NCI-H2171 treated with DMSO at 0.1 percent for 48 hours (cell line): ENCODE data around the gene LRRK2.
"Not testable (repeated sequence)": the region's sequence is repeated elsewhere in the genome, so short reads cannot be mapped to it uniquely, and the experiment has no call there.

Source experiments
- DNase-seq: peaks from one replicate; lab custom pipeline; 2025; lab: John Stamatoyannopoulos, UW

The LRRK2 gene

DNA sequence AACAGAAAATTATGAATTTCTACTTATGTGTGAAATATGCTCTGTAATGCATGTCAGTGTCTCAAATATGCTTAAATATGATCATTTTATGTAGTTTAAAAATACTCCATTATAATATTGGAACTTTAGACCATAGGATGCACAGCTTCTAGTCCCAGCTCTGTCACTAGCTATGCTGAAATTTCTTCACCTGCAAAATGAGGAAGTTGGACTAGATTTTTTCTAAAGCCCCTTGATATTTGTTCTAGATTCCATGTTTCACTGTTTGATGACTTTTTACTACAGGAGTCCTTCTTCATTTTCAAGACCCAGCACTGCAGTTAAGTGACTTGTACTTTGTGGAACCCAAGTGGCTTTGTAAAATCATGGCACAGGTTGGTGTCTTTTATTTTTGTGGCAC is 90.1 kb downstream of the LRRK2 start:
- DNase-seq = no peak

DNA sequence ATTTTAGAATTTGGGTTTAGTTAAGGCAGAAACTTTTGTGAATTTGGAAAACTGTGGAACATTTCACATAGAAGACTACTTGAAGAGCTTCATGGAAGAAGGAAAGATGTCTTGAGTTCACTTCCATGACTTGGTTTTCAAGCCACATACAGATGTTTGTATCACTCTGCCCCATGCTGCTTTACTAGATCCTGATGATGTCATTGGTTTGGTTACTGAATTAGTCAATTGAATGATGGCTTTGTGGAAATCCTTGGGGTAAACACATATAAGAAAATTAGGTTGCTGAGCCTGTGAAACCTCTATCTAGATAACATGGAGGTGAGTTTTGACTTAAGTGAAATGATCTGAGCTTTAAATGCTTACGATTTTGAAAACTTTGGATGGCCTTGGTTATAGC is 90.6 kb downstream of the LRRK2 start:
- DNase-seq = no peak

DNA sequence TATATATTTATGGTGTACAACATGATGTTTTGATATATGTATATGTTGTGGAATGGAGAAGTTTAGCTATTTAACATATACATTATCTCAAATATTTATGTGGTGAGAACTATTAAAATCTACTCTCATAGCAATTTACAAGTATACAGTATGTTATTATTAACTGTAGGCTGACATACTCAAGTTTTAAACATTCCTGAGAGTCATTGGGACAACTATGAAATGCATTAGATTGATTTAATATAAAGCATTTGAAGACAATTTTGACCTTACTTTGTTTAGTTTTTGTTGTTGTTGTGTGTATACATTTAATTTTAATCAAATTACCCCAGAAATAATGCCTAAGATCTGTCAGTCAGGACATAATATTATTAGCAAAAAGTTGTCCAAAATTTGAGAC is 99.5 kb downstream of the LRRK2 start:
- DNase-seq = no peak

DNA sequence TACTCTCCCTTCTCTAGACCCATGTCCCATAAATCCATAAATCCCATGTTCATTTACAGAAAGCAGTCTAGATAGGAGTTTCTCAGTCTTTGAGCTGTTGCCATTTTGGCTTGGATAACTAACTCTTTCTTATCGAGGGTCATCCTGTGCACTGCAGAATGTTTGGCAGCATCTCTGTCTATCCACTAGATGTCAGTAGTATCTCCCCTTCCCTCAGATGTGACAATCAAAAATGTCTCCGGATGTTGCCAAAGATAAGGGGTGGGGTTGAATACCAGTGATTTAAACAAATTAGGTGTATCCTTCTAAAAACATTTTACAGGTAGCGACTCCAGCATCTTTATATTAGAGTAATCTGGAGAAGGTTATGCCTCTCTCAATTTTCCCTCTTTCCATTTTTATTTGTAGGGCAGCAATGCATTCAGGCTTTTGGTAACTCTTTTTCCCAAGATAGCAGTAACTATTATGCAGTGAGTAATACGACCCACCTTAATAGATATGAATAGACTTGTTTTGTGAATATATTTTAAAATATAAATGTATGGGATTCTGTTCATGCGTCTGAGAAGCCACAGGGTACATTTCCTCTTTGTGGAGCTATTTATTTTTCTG is 100.7 kb downstream of the LRRK2 start:
- DNase-seq = peak; percentile 78

DNA sequence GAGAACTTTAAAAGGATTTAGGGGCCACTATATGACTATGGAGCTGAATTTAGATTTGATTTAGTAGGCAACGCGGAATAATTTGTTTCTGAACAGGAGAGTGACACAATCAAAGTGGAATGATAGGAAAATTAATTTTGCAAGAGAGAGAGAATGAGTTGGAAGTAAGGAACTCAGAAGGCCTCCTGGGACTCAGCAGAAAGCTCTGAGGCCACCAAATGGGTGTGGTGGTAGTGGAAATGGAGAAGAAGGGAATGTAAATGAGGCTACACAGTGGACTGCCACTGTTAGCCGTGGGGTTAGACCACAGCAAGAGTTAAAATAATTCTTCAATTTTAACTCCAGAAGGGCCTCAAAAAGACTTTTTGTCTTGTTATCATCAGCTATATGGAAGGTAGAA is 102.7 kb downstream of the LRRK2 start:
- DNase-seq = no peak

DNA sequence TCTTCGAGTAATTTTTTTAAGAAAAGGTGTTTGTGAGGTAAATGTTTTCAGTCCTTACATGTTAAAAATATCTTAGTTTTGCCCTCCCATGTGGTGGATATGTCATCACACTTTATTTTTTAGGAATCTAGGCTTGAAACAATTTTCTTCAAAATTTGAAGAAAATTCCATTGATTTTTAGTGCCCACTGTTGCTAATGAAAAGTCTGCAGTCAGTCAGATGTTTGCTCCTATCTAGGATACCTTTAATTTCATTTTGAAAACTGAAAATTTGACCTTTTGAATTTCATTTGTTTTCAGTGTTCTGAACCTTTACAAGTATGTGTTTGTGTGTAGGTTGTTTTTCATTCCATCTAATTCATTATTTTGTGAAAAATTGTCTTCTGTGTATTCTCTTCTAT is 105.4 kb downstream of the LRRK2 start:
- DNase-seq = peak; percentile 4

DNA sequence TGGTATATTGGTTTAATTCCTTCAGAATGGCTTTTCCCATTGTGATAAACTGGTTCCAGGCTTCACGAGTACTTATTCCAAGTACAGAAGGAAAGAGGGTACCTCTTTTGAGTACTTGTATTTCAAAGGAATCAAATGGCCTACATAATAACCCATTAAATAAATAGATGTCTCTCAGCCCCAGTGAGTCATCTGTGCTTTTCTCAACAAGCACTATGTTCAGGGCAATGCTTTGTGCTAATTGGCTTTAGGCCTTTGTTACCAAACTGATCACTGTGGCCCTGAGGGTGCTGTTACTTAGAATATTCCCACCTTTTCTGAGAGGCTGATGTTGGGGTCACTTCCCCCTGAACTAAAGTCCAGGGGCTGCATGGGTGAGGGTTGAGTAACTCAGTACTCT is 107.1 kb downstream of the LRRK2 start:
- DNase-seq = no peak

DNA sequence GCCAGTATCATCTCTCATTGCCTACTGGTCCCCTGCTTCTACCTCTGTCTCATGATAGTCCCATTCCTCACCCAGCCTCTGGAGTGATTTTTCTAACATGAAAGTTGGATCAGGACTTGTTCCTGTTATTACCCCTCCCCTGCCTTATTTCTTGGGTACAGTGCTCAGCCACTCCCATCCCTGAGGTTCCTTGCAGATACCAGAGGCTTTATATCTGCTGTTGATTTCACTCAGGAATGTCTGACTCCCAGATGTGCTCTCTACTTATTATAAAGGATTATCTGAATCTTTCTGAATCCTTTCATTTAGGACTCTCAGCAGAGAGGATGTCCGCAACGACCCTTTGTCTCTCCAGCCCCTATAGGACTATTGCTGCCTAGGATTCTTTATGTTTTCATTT is 111.2 kb downstream of the LRRK2 start:
- no peak for DNase-seq

DNA sequence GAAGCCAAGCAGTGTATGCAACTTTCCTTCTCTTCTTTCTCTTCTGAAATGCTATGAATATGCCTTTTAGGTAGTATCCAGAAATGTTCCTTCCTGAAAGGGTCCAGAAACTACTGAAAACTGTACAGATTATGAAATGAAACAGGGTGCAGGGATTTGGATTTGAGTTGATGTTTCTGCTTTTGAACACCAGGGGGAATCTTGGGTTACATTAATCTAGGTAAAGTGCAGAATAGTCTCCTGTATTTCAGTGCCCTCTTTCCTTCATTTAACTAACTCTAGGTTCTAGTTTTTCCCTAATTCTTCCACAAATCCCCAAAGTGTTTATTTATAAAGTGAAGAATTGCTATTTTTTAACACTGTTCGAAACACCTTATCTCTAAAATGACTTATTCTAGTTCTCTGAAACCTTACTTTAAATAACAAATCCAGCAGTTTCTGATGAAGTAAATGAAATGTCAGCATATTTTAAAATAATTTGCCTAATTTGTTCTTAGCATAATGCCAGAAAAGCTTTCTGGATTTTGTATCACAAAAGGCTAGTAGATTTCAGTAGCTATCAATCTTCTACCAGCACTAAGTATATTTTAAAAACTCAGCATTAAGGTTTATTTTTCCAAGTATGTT is 111.9 kb downstream of the LRRK2 start:
- peak; percentile 56 for DNase-seq

DNA sequence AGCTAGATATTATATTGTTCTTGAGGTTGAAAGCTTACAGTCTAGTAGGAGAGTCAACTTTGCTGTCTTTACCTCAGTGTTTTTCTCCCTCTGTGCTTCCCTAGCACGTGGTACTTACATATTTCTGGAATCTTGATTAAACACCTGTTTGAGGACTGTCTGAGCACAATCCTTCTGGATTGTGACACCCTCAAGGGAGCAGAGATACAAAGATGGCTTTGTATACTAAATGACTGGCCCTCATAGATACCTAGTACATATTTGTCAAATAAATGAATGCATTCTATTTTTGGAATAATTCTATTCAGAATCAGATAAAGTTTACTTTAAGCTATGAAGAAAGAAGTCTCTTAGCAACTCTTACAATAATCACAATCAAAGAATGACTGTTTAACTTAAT is 113.3 kb downstream of the LRRK2 start:
- no peak for DNase-seq

DNA sequence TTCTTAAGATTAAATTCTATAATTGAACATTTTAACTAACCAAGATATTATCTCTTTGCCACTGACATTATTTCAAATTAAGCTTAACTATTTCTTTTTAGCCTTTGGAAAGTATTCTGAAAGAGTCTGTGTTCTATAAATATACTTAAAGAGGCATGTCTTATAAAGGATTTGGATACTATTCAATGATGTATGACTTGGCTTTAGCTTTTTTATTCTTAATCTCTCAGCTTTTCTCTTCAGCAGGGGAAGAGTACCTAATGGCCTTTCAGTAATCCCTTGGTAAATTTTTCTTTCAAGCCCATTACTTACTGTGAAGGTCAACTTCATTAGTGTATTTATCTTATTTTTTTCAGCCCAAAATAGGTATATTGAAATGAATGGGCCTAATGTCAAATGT is 113.8 kb downstream of the LRRK2 start:
- DNase-seq = no peak

DNA sequence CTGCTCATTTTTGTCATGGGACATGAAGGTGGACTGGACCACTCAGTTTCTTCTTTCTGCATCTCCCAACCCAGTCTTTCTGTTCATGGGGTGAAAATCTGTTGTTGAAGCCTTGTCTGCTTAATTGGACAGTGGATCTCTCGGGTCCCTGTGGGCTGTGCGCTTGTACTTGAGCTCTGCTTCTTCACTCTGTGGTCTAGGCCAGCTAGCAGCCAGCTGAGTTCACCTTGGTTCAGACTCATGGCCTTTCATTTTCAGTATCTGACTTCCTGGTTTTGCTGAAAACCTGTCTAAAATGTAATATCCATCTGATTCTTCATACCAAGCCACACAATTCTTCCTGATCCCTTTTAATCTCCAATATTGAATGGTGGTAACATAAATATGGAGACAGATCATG is 117.2 kb downstream of the LRRK2 start:
- DNase-seq = no peak

DNA sequence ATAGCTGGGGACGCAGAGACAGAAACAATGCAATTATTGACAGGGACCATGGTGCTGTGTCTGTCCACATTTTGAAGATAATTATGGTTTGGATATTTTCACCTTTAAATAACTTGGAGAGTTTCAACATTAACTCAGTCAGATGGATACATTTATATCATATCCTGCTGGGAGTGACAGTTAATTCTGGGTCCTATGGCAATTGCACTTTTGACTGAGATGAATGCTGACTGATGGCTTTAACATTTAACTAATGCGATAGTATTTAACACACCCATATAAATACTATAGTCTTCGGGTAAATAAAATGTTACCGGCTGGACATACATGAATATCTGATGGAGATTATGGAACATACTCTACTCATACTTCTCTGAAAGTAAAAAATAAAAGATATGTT is 118.3 kb downstream of the LRRK2 start:
- no peak for DNase-seq

DNA sequence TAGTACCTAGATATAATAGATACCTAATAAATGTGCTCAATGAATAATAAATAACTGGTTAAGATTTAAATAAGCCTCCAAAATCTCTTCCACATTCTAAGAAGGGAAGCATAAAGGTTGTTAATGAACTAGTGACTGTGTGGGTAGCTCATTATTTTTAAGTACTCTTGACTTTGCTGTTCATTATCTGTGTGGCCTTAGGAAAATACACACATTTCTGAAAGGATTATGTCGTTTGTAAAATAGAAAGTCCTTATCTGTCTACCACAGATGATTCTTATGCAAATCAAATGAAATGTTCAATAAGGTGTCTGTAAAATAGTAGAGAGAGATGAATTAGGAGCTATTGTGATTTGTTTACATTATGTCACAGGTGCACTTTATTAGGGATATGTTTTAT is 119.5 kb downstream of the LRRK2 start:
- no peak for DNase-seq

DNA sequence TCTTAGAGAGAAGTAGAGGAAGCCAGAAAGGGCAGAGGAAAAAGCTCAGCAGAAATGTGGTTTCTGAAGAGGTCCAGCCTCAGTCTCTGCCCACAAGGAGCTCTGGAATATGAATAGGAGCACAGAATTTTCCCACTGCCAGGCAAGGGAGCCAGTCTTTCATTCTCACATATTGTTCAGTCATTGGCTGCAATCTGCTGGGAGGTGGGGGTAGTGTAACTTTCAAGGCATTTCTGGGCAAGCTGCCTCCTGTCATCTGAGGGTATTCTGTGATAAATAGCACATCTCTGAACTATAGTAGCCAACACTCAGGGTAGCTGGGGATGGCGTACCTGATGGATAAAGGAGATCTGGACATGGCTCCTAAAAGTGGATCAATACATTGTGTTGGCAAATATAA is 127.2 kb downstream of the LRRK2 start:
- DNase-seq = peak; percentile 11

DNA sequence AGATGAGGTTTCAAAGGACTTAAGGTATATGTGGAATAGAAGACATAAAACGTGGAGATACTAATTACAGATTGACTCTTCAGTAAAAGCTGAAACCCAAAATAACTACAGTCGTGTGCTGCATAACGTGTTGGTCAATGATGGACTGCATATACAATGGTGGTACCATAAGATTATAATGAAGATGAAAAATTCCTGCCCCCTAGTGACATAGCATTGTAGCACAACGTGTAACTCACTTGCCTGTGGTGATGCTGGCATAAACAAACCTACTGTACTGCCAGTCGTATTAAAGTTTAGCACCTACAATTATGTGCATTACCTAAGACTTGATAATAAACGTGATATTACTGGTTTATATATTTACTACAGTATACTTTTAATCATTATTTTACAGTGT is 150.3 kb downstream of the LRRK2 start:
- no peak for DNase-seq

DNA sequence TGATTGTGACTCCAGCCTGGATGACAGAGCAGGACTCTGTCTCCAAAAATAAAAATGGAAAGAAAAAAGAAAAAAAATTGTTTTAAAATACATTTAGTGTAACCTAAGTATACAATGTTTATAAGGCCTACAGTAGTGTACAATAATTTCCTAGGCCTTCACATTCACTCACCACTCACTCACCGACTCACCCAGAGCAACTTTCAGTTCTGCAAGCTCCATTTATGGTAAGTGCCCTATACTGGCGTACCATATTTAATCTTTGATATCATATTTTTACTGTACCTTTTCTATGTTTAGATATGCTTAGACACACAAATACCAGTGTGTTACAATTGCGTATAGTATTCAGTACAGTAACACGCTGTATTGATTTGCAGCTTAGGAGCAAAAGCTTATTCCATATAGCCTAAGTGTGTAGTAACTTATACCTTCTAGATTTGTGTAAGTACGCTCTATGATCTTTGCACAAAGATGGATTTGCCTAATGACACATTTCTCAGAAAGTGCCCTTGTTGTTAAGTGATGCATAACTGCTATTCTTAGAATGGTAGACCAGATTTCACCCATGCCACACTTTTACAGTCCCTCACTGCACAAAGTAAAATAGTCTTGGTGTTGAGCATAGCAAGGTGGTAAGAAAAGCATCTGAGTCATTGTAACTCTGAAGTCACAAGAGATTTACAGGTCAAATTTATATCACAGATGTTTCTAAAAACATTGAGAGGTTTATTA is 151.9 kb downstream of the LRRK2 start:
- DNase-seq = no peak

DNA sequence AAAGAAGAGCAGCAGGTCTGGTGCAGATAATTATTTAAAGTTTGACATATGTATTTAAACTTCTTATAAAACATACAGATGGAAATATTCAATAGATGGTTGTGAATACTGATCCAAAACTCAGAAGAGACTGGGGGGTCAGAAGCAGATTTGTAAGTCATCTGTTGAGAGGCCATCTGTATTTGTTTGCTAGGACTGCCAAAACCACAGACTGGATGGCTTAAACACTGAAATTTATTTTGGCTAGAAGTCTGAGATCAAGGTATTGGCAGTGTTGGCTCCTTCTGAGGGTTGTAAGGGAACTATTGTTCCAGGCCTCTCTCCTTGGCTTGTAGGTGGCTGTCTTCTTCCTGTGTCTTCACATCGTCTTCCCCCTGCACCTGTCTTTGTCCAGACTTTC is 153.9 kb downstream of the LRRK2 start:
- peak; percentile 6 for DNase-seq

DNA sequence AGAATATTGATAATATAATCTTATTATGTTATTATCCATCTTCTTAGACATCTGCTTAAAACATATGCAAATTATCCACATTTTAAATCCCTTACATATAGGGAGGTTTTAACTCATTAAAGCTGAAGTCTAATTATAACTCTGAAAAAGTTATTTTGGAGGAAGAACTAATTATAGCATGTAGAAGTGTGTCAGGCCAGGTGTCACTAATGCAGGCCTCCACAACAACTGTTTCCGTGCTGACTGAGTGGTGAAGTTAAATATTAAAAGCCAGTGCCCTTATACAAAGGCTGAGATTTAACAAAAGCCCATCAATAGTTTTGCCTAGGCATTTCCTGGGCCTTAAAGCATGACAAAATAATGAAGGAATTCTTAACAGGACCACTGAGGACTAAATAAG is 157.4 kb downstream of the LRRK2 start:
- DNase-seq = no peak

DNA sequence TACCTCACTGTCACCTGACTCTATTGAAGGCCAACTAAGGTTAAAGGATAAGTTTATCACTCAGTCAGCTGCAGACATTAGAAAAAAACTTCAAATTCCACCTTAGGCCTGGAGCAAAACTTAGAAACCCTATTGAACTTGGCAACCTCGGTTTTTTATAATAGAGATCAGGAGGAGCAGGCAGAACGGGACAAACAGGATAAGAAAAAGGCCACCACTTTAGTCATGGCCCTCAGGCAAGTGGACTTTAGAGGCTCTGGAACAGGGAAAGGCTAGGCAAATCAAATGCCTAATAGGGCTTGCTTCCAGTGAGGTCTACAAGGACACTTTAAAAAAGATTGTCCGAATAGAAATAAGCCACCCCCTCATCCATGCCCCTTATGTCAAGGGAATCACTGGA is 162.5 kb downstream of the LRRK2 start:
- not testable (repeated sequence) for DNase-seq

DNA sequence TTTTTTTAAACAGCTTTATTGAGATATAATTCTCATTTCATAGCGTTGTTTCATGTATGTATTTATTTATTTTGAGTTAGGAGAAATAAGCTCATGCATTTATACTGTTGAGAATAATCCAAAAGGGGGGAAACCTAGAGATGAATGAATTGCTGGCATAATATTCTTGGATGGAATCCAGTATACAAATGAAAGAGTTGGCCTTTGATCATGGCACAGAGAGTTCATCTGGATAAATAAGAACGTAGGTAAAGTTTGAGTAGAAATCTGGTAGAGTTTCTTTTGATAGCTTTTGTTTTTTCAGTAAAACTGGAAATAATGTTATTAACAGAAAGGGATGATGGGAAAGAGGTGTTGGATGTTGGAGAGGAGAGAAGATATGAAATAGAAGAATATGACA is 166.2 kb downstream of the LRRK2 start:
- DNase-seq = no peak

DNA sequence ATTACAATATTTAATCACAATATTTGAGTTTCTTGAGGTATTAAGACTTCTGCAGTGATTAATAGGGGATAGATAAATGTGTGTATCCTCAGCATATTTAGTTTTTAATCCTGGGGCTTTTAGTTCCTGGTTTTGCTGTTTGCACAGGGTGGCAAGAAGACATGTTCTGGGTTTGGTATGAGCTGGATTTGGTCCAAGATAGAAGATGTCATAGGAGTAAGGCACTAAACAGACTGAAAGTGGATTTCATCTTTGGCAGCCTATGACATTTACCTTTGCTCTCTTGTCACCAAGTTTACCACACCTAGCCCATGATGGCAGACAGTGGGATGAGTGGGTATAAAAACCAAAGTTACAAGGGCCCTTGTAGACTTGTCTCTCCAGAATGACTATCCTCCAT is 168.2 kb downstream of the LRRK2 start:
- DNase-seq = no peak

DNA sequence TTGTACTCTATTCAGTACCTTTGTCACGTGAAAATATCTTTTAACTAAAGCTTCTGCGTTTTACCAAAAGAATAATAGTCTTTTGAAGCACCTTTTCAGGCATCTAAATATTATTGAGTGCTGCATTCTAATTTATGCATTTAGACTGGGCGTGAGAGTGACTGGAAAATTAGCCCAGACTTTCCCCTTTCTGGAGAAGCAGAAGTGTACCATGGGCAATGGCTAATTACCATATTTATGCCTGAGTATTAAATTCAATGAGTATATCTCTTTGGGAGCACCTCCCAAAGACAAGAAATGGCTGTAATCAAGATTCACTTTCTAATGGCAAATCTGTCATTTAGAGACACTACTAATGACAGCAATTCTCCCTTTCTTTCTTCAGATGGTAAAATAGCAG is 174.9 kb downstream of the LRRK2 start:
- no peak for DNase-seq

DNA sequence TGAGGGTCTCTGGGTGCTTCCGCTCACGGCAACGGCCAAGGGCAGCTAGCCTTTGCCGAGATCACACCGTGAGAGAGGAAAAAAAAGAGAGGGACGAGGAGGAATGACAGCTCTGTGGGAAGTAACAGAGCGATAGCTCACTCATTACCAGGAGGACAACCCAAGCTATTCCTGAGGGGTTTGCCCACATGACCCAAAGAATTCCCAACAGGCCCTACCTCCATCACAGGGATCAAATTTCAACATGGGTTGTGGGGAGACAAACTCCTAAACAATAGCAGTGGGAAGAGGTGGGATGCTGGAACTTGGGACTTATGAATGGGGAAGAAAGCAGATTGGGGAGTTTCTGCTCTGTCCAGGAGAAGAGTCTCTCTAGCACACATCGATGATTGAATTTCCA is 180.6 kb downstream of the LRRK2 start:
- DNase-seq = peak; percentile 22
